ENCODE results near the gene SLC15A4. TPM values are rescaled to one million over a fixed set of nuclear protein-coding genes. Genes with fewer than 3 reads are reported as not detected.
A peak's percentile ranks its signal among the peaks of the same experiment; 100 is the strongest.

The SLC15A4 gene
- total RNA-seq, 1 experiment from 2014 or later = 21.6 TPM

DNA sequence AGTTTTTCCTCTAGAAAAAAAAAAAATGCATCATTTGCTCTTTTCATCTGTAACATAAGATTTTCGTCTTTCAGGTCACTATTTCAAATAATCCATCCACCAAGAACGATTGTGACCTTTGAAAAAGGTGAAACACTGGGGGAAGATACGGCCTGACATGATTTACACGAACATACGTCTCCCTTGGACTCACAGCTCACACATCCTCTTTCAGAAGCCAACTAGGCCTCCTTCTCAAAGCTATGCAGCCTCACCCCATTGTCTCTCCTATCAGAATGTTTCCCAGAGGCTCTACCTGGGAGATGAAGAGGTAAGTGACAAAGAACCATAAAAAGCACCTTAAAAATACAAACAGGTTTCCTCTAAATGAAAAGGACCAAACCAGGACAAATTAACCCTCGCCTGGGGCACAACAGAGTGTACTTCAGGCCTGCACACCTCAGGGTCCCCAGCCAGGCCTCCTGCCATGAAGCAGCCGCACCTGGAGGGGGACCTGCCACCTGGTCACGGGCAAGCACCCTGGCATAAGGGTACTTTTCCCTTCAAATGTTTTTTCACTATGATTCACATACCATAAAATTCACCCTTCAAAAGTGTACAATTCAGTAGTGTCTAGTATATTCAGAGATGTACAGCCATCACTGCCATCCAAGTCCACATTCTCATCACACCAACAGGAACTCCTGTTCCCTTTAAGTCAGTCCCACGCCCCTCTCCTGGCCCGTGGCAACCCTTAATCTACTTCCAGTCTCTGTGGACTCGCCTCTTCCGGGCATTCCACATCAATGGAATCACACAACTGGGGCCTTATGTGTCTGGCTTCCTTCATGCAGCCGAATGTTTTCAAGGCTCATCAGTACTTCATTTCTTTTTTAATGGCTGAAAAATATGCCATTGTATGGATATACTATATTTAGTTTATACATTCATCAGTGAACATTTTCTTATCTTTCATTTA, 5.4 kb downstream of the SLC15A4 start:
- peak overlapping the region; percentile 71 to 80 (median 79); a peak in 5 of 7 replicates for H3K27ac Mint-ChIP-seq
- Histone ChIP-seq H2BK20ac (ENCODE audit: low read depth, low read length, poor library complexity, severe bottlenecking) (no peak overlapping the region), H2BK5ac (ENCODE audit: insufficient read length, low read length) (no peak overlapping the region), H2AFZ (ENCODE audit: low read length) (no peak overlapping the region), H3K79me1 (ENCODE audit: insufficient read depth, low read depth, low read length, poor library complexity, severe bottlenecking) (peaks cover 17% of the 10 kb centered on the region), H2AK5ac (ENCODE audit: insufficient read length, low read length) (no peak overlapping the region), H3K14ac (ENCODE audit: insufficient read depth, low read length) (no peak overlapping the region), H3T11ph (ENCODE audit: low read length) (no peak overlapping the region), H3K9me3 (ENCODE audit: control insufficient read depth, low read depth, low read length) (no peaks in the 10 kb centered on the region), H3K27me3 (ENCODE audit: insufficient read depth, low read length) (no peaks in the 10 kb centered on the region), H3K23ac (ENCODE audit: insufficient read length, low read depth, low read length) (no peak overlapping the region), H3K9ac (ENCODE audit: extremely low read depth, insufficient read length, low read length) (peak overlapping the region; percentile 3), H3K4me1 (ENCODE audit: insufficient read depth, low read length) (peaks cover 12% of the 10 kb centered on the region), H2BK15ac (ENCODE audit: low read depth, low read length) (no peak overlapping the region), H4K20me1 (ENCODE audit: control insufficient read depth, insufficient read depth, insufficient read length) (no peaks in the 10 kb centered on the region), H4K5ac (ENCODE audit: insufficient read length, low read depth, low read length) (no peak overlapping the region), H2BK12ac (ENCODE audit: insufficient read length, low read depth, low read length) (no peak overlapping the region), H3K4me2 (ENCODE audit: insufficient read depth, insufficient read length, low read length) (no peak overlapping the region), H4K91ac (ENCODE audit: insufficient read length, low read depth, low read length) (no peak overlapping the region), H4K8ac (replicated peaks; ENCODE audit: insufficient read length, low read depth, low read length) (no peak overlapping the region), H3K27ac (ENCODE audit: insufficient read length, low read depth, low read length) (no peak overlapping the region), H2BK120ac (ENCODE audit: low read depth, low read length, poor library complexity, severe bottlenecking) (no peak overlapping the region), H3K79me2 (ENCODE audit: insufficient read depth, low read length) (peaks cover 63% of the 10 kb centered on the region), H3K56ac (ENCODE audit: insufficient read length, low read depth, low read length) (no peak overlapping the region), H3K18ac (ENCODE audit: insufficient read length, low read depth, low read length) (no peak overlapping the region), H3K4ac (ENCODE audit: low read depth, low read length) (no peak overlapping the region), H3K23me2 (ENCODE audit: insufficient read length, low read depth, low read length, poor library complexity, severe bottlenecking) (peaks cover 5% of the 10 kb centered on the region)
- no peak overlapping the region; a peak in 1 of 5 replicates for H3K4me3 Mint-ChIP-seq
- no peak for DNase-seq
- H3K27me3 Mint-ChIP-seq (ENCODE audit: low read depth) = no peaks in the 10 kb centered on the region; the same call in 1 of the 2 replicates
- TF ChIP-seq, protein P1, sequence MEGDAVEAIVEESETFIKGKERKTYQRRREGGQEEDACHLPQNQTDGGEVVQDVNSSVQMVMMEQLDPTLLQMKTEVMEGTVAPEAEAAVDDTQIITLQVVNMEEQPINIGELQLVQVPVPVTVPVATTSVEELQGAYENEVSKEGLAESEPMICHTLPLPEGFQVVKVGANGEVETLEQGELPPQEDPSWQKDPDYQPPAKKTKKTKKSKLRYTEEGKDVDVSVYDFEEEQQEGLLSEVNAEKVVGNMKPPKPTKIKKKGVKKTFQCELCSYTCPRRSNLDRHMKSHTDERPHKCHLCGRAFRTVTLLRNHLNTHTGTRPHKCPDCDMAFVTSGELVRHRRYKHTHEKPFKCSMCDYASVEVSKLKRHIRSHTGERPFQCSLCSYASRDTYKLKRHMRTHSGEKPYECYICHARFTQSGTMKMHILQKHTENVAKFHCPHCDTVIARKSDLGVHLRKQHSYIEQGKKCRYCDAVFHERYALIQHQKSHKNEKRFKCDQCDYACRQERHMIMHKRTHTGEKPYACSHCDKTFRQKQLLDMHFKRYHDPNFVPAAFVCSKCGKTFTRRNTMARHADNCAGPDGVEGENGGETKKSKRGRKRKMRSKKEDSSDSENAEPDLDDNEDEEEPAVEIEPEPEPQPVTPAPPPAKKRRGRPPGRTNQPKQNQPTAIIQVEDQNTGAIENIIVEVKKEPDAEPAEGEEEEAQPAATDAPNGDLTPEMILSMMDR (conservative IDR thresholded peaks at IDR 0.05) = no peak
- peaks cover 24 to 34% (median 33%) of the 10 kb centered on the region in 3 experiments; a peak in 6 of 7 replicates for H3K36me3 Mint-ChIP-seq (ENCODE audit: insufficient read depth in 1 of 3, low read depth in 3 of 3)
- no peaks in the 10 kb centered on the region for H3K9me3 Mint-ChIP-seq
- WGBS (ENCODE audit: extremely low coverage, insufficient read length, low lambda C conversion rate) = no CpG with 5 or more reads among the region's 13 CpGs
- H3K4me1 Mint-ChIP-seq = peaks cover 42 to 46% of the 10 kb centered on the region in 2 experiments
